HEK293T (cell line): ENCODE data around the gene SNHG17.
"Not testable (repeated sequence)": the region's sequence is repeated elsewhere in the genome, so short reads cannot be mapped to it uniquely, and the experiment has no call there.

Experiments
- CTCF ChIA-PET: fragments of 350-600 bp; formaldehyde crosslinking; extraction: SDS; loops from one replicate; lab custom pipeline; 2021; ENCODE audit warnings: antibody characterized with exemption, inconsistent platforms; lab: Yijun Ruan, JAX
- POLR2A ChIA-PET: fragments of 350-600 bp; formaldehyde crosslinking; extraction: SDS; loops from one replicate; lab custom pipeline; 2020; ENCODE audit warnings: antibody characterized with exemption, inconsistent platforms; lab: Yijun Ruan, JAX
- DNase-seq: peaks from one replicate; pipeline ENCODE4 v3.0.0; 2012; ENCODE audit warnings: mixed read lengths; ENCODE audit errors: extremely low spot score
- ARNT ChIP-seq: fragments of 450-650 bp; IDR thresholded peaks from 2 replicates; pipeline ENCODE4 v1.6.1; 2017; ENCODE audit warnings: mild to moderate bottlenecking
- BHLHE40 ChIP-seq: fragments of 450-650 bp; IDR thresholded peaks from 2 replicates; pipeline ENCODE4 v1.6.1; 2016; ENCODE audit warnings: mild to moderate bottlenecking, moderate library complexity, borderline replicate concordance
- CTBP1 ChIP-seq: fragments of 450-650 bp; IDR thresholded peaks from 2 replicates; pipeline ENCODE4 v1.6.1; 2016; ENCODE audit warnings: borderline replicate concordance
- ELF4 ChIP-seq: fragments of 450-650 bp; IDR thresholded peaks from 2 replicates; pipeline ENCODE4 v1.6.1; 2017; ENCODE audit warnings: antibody characterized with exemption
- FOXA1 ChIP-seq: fragments of 450-650 bp; IDR thresholded peaks from 2 replicates; pipeline ENCODE4 v1.6.1; 2016; ENCODE audit warnings: mild to moderate bottlenecking
- FOXK2 ChIP-seq: fragments of 450-650 bp; IDR thresholded peaks from 2 replicates; pipeline ENCODE4 v1.6.1; 2016; ENCODE audit warnings: mild to moderate bottlenecking
- FOXM1 ChIP-seq: fragments of 450-650 bp; IDR thresholded peaks from 2 replicates; pipeline ENCODE4 v1.6.1; 2017; ENCODE audit warnings: mild to moderate bottlenecking, borderline replicate concordance
- HDGF ChIP-seq: fragments of 450-650 bp; IDR thresholded peaks from 2 replicates; pipeline ENCODE4 v1.6.1; 2017; ENCODE audit warnings: antibody characterized with exemption, borderline replicate concordance
- L3MBTL2 ChIP-seq: fragments of 450-650 bp; conservative IDR thresholded peaks from 2 replicates; pipeline ENCODE4 v1.6.1; 2016; ENCODE audit warnings: mild to moderate bottlenecking
- LEF1 ChIP-seq: fragments of 450-650 bp; IDR thresholded peaks from 2 replicates; pipeline ENCODE4 v1.6.1; 2017; ENCODE audit warnings: mild to moderate bottlenecking, borderline replicate concordance
- NFRKB ChIP-seq: fragments of 450-650 bp; IDR thresholded peaks from 2 replicates; pipeline ENCODE4 v1.6.1; 2016; ENCODE audit warnings: mild to moderate bottlenecking, moderate library complexity
- PKNOX1 ChIP-seq: fragments of 450-650 bp; IDR thresholded peaks from 2 replicates; pipeline ENCODE4 v1.6.1; 2016
- SP1 ChIP-seq: fragments of 450-650 bp; IDR thresholded peaks from 2 replicates; pipeline ENCODE4 v1.6.1; 2017
- SUZ12 ChIP-seq: fragments of 450-650 bp; IDR thresholded peaks from 2 replicates; pipeline ENCODE4 v1.6.1; 2016; ENCODE audit warnings: mild to moderate bottlenecking
- TARDBP ChIP-seq: fragments of 450-650 bp; IDR thresholded peaks from 2 replicates; pipeline ENCODE4 v1.6.1; 2016
- ZNF384 ChIP-seq: fragments of 450-650 bp; IDR thresholded peaks from 2 replicates; pipeline ENCODE4 v1.6.1; 2016

SNHG17 gene

GRCh38 chr20:38412877-38413577 lies 22.1 kb downstream of the SNHG17 start:
- no peak for DNase-seq
- POLR2A ChIA-PET, result interaction anchor here (0.8 kb wide), 1 partner anchor 33 kb away, joined by 3 read pairs; no protein-coding TSS in a partner anchor
- CTCF ChIA-PET, result no interaction called here
- no peak for TF ChIP-seq ZNF384
- no peak for TF ChIP-seq NFRKB
- no peak for TF ChIP-seq BHLHE40
- no peak for TF ChIP-seq SP1
- no peak for TF ChIP-seq PKNOX1
- no peak for TF ChIP-seq SUZ12
- TF ChIP-seq FOXA1, result no peak
- TF ChIP-seq TARDBP, result no peak
- no peak for TF ChIP-seq FOXM1
- TF ChIP-seq FOXK2, result no peak
- no peak for TF ChIP-seq LEF1

- POLR2A ChIA-PET, DNase-seq: not testable (repeated sequence)
- CTCF ChIA-PET, result interaction anchor here (0.7 to 1.7 kb wide), 4 partner anchors 66 to 337 kb away, joined by 3 to 9 read pairs (median 3); no protein-coding TSS in a partner anchor
These were observed 27.3 kb downstream of the SNHG17 start for GRCh38 chr20:38407822-38408221.

GRCh38 chr20:38407321-38407720 lies 27.8 kb downstream of the SNHG17 start:
- ChIA-PET CTCF (no interaction called here), POLR2A (no interaction called here)
- no peak for TF ChIP-seq SP1
- no peak for TF ChIP-seq ZNF384
- no peak for TF ChIP-seq HDGF
- no peak for TF ChIP-seq FOXM1
- TF ChIP-seq TARDBP, result no peak
- no peak for TF ChIP-seq PKNOX1
- TF ChIP-seq FOXK2, result no peak
- no peak for TF ChIP-seq FOXA1
- no peak for TF ChIP-seq CTBP1
- no peak for TF ChIP-seq LEF1
- TF ChIP-seq NFRKB, result no peak
- TF ChIP-seq L3MBTL2, result no peak
- TF ChIP-seq ELF4, result no peak
- no peak for TF ChIP-seq SUZ12
- TF ChIP-seq BHLHE40, result no peak
- TF ChIP-seq ARNT, result no peak
- DNase-seq, result no peak

- no peak for DNase-seq
- POLR2A ChIA-PET, result interaction anchor here (0.8 kb wide), 1 partner anchor 28 kb away, joined by 3 read pairs; the partner anchor contains the start of gene SNHG17
- CTCF ChIA-PET, result interaction anchor here (0.6 kb wide), 1 partner anchor 87 kb away, joined by 4 read pairs; no protein-coding TSS in a partner anchor
- TF ChIP-seq FOXM1, result no peak
These were observed 28.7 kb downstream of the SNHG17 start for GRCh38 chr20:38406476-38406875.

- ChIA-PET CTCF (no interaction called here), POLR2A (interaction anchor here (1.4 kb wide), 1 partner anchor 9 kb away, joined by 3 read pairs; no protein-coding TSS in a partner anchor)
These were observed 30.0 kb downstream of the SNHG17 start for GRCh38 chr20:38405132-38405531.

GRCh38 chr20:38404016-38404415 lies 31.1 kb downstream of the SNHG17 start:
- ChIA-PET CTCF (no interaction called here), POLR2A (no interaction called here)
- DNase-seq, result no peak
- TF ChIP-seq TARDBP (no peak), ARNT (no peak), FOXA1 (no peak)

More at GRCh38 chr20:38405132-38405531, 30.0 kb downstream of the SNHG17 start:
- no peak for DNase-seq
- no peak for TF ChIP-seq LEF1
- no peak for TF ChIP-seq SP1
- TF ChIP-seq NFRKB, result no peak
- no peak for TF ChIP-seq BHLHE40
- TF ChIP-seq FOXA1, result no peak
- no peak for TF ChIP-seq HDGF
- no peak for TF ChIP-seq TARDBP
- TF ChIP-seq L3MBTL2, result no peak
- TF ChIP-seq FOXK2, result no peak
- TF ChIP-seq CTBP1, result no peak
- TF ChIP-seq ARNT, result no peak
- no peak for TF ChIP-seq ELF4
- TF ChIP-seq ZNF384, result no peak
- no peak for TF ChIP-seq SUZ12
- TF ChIP-seq FOXM1, result no peak
- no peak for TF ChIP-seq PKNOX1

GRCh38 chr20:38402816-38403215 lies 32.3 kb downstream of the SNHG17 start:
- POLR2A ChIA-PET, result no interaction called here
- DNase-seq, result no peak
- no peak for TF ChIP-seq SP1
- no peak for TF ChIP-seq TARDBP
- TF ChIP-seq ZNF384, result no peak
- no peak for TF ChIP-seq ARNT
- TF ChIP-seq ELF4, result no peak
- no peak for TF ChIP-seq LEF1
- no peak for TF ChIP-seq SUZ12
- no peak for TF ChIP-seq FOXM1
- TF ChIP-seq HDGF, result no peak
- TF ChIP-seq FOXK2, result no peak
- TF ChIP-seq L3MBTL2, result no peak
- no peak for TF ChIP-seq FOXA1
- no peak for TF ChIP-seq NFRKB
- no peak for TF ChIP-seq PKNOX1
- no peak for TF ChIP-seq CTBP1
- no peak for TF ChIP-seq BHLHE40
- CTCF ChIA-PET, result no interaction called here
